WERI-Rb-1 (cell line): ENCODE results near the gene SLC6A17.

Experiments used
- DNase-seq: peaks from one replicate; pipeline ENCODE4 v3.0.0-alpha.2; 2020
- H3K27ac ChIP-seq: fragments of 250-450 bp; sonication (Bioruptor Pico); 2 replicates; pipeline ENCODE4 v1.5.1; 2020; ENCODE audit warnings: mild to moderate bottlenecking, moderate library complexity
- H3K27me3 ChIP-seq: fragments of 250-450 bp; sonication (Bioruptor Pico); 2 replicates; pipeline ENCODE4 v1.5.1; 2021; ENCODE audit warnings: mild to moderate bottlenecking, low read depth, moderate library complexity; ENCODE audit not compliant: insufficient read depth, severe bottlenecking
- H3K36me3 ChIP-seq: fragments of 250-450 bp; sonication (Bioruptor Pico); 2 replicates; pipeline ENCODE4 v1.5.1; 2020; ENCODE audit warnings: mild to moderate bottlenecking, moderate library complexity
- H3K4me3 ChIP-seq: 2 replicates; pipeline ENCODE4 v1.5.1; 2011; ENCODE audit warnings: low read depth, mild to moderate bottlenecking, control low read depth, low read length
- H3K9me3 ChIP-seq: fragments of 250-450 bp; sonication (Bioruptor Pico); 2 replicates; pipeline ENCODE4 v1.5.1; 2021; ENCODE audit warnings: mild to moderate bottlenecking, moderate library complexity; ENCODE audit not compliant: severe bottlenecking
- TF ChIP-seq, protein P1 (sequence below): IDR thresholded peaks from 2 replicates; pipeline ENCODE4 v1.5.1; 2011; ENCODE audit warnings: low read depth, mild to moderate bottlenecking, control low read depth, inconsistent platforms, low read length

The SLC6A17 gene

DNA sequence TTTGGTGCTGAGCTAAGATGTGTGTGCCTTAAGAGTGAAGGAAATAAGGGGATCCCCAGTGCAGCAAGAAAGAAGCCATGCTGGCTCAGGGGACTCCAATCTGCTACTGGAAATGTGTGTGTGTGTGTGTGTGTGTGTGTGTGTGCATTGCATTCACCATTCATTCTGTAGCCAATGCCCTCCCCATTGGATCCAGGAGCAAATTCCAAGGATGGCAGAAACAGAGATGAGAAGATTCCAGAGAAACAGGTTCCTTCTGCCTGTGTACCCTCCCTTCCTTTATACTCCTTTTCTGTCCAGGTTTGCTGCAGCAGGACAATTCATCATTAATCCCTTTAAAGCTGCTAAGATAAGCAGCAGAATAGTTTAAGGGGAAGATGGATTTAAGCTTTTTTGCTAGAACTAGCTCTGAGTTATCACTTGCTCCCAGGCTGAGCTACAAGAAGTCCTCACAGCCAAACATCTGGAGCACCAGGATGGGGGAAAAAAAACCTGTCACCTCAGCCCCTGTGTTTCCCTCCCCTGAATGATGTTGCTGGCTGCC lies 3.2 kb downstream of the SLC6A17 start:
- TF ChIP-seq, protein P1, sequence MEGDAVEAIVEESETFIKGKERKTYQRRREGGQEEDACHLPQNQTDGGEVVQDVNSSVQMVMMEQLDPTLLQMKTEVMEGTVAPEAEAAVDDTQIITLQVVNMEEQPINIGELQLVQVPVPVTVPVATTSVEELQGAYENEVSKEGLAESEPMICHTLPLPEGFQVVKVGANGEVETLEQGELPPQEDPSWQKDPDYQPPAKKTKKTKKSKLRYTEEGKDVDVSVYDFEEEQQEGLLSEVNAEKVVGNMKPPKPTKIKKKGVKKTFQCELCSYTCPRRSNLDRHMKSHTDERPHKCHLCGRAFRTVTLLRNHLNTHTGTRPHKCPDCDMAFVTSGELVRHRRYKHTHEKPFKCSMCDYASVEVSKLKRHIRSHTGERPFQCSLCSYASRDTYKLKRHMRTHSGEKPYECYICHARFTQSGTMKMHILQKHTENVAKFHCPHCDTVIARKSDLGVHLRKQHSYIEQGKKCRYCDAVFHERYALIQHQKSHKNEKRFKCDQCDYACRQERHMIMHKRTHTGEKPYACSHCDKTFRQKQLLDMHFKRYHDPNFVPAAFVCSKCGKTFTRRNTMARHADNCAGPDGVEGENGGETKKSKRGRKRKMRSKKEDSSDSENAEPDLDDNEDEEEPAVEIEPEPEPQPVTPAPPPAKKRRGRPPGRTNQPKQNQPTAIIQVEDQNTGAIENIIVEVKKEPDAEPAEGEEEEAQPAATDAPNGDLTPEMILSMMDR, result no peak
- Histone ChIP-seq H3K36me3 (no peaks in the 10 kb centered on the region), H3K27ac (no peak overlapping the region), H3K27me3 (peaks cover 3% of the 10 kb centered on the region), H3K9me3 (no peaks in the 10 kb centered on the region), H3K4me3 (no peak overlapping the region)
- no peak for DNase-seq

DNA sequence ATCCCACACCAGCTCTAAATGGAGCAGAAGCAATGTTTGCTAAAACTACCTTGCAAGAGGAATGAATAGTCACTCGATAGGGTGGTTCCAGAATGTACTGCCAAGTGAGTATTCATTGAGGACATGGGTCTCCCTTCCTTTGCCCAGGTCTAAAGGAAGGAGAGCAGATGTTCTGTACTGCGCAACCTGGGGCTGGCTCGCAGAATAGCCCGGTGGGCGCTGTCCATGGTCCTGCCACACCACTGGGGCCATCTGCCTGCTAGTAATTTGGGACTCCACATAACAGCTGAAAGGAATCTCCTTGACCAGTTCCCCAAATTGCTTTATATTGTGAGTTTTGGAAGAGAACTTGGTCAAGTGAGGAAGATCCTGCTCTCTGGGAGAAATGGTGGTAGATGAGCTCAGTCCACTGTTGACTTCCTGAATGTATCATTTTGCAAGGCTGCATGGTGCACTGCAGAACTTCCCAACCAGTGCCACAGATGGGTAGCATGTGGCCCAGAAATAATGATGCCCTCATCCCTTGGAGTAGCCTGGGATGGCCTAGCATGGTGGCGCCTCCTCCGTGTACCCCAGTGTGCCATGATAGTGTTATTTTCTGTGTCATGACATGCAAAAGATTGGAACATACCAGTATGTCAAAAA lies 5.7 kb downstream of the SLC6A17 start:
- no peaks in the 10 kb centered on the region for H3K27me3 ChIP-seq
- TF ChIP-seq, protein P1, result no peak
- H3K27ac ChIP-seq, result no peak overlapping the region
- no peak for DNase-seq
- H3K9me3 ChIP-seq, result no peaks in the 10 kb centered on the region
- no peaks in the 10 kb centered on the region for H3K36me3 ChIP-seq
- H3K4me3 ChIP-seq, result no peak overlapping the region

DNA sequence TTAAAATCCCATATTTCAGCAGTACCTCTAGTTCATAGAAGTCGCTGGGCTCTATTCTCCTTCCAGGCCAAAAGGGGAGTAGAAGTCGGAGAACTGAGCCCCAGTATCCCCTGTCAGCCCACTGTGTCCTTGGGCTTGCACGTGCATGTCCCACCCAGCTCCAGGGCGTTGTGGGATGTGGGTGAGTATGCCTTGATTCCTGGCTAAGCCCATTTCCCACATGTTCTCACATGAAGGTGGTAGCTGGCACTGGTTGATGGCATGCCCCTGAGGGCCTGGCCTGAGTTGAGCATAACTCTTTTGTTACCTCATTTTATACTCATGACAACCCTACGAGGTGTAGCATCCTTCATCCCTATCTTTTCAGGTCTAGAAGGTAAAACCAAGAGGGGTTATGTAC lies 8.0 kb downstream of the SLC6A17 start:
- Histone ChIP-seq H3K27ac (no peak overlapping the region), H3K9me3 (no peaks in the 10 kb centered on the region), H3K27me3 (no peaks in the 10 kb centered on the region), H3K4me3 (no peak overlapping the region), H3K36me3 (no peaks in the 10 kb centered on the region)
- no peak for DNase-seq
- TF ChIP-seq, protein P1, result no peak

DNA sequence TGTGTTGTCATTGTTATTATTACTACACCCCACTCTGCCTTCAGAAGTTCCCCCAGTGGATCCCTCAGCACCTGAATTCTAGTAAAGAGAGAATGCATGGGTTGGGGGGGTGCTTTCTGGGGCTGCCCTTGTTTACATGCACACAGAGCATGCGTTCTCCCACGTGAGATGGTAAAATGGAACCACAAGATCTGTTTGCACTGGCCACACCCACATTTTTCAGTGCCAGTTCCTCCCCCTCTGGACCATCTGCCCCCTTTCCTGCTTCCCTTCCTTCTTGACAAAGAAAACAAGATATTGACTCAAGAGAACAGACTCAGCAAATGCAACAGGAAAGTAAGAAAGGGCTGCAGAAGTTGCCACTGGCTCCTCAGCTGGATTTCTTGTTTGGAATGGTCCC lies 8.9 kb downstream of the SLC6A17 start:
- Histone ChIP-seq H3K9me3 (no peaks in the 10 kb centered on the region), H3K27me3 (no peaks in the 10 kb centered on the region), H3K27ac (no peak overlapping the region), H3K36me3 (no peaks in the 10 kb centered on the region), H3K4me3 (no peak overlapping the region)
- DNase-seq, result no peak
- TF ChIP-seq, protein P1, result no peak

DNA sequence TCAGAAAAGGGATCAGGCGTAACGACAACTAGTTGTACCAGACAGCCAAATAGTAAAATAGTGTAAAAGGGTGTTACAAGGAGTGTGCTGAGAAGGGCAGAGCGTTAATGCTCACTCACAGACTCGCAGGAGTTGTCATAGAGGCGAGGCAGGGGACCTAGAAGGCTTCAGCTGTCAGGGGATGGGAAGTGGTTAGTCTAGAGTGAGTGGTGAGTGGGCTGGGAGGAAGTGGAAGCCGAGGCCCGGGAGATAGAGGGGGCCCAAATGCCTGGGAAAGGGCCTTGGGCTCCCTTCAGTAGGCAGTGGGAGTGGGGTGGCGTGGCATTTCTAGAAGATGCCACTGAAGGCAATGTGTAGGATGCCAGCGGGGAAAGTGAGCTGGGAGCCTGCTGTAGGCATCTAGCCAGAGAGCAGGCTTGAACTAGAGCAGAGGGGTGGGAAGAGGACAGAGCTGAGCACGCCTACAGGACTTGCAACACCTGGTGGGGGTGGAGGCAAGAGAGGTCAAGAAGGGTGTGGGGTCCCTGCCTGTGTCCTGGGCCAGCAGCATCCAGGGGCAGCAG lies 10.3 kb downstream of the SLC6A17 start:
- no peak overlapping the region for H3K27ac ChIP-seq
- H3K27me3 ChIP-seq, result no peaks in the 10 kb centered on the region
- no peaks in the 10 kb centered on the region for H3K9me3 ChIP-seq
- H3K4me3 ChIP-seq, result no peak overlapping the region
- TF ChIP-seq, protein P1, result no peak
- H3K36me3 ChIP-seq, result no peaks in the 10 kb centered on the region
- no peak for DNase-seq
